HG03108 (cell line): ENCODE data around the gene KRT5.

Experiments used
- ATAC-seq: cut with Tn5 transposase; IDR thresholded peaks from one replicate; pipeline ENCODE4 v1.9.1; 2021; ENCODE audit warnings: moderate library complexity; ENCODE audit not compliant: unreplicated experiment

The KRT5 gene

GRCh38 chr12:52539083-52539820 lies 19.1 kb upstream of the KRT5 start:
- ATAC-seq: no peak

- ATAC-seq: no peak
Observed at GRCh38 chr12:52537101-52537500, 16.9 kb upstream of the KRT5 start.

DNA sequence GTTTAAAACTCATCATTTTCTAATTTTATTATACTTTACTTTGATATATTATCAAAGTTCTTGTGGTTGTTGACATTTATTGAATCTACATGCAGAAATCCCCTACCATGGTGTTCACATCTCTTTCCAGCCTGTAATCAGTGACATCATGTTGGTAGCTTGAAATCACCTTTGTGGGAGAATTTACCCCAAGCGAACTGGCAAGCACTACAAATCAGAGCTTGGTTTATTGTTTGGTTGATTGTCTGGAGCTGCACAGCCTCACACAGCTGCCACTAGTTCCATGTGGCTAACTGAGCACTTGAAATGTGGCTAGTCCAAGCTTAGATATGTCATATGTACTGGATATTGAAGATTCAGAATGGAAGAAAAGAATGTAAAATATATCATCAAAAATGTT lies 15.4 kb upstream of the KRT5 start:
- no peak for ATAC-seq

GRCh38 chr12:52534482-52534881 lies 14.3 kb upstream of the KRT5 start:
- ATAC-seq: no peak

GRCh38 chr12:52533686-52534470 lies 13.7 kb upstream of the KRT5 start:
- ATAC-seq: no peak

GRCh38 chr12:52532636-52533035 lies 12.4 kb upstream of the KRT5 start:
- no peak for ATAC-seq

GRCh38 chr12:52531566-52532300 lies 11.5 kb upstream of the KRT5 start:
- no peak for ATAC-seq

DNA sequence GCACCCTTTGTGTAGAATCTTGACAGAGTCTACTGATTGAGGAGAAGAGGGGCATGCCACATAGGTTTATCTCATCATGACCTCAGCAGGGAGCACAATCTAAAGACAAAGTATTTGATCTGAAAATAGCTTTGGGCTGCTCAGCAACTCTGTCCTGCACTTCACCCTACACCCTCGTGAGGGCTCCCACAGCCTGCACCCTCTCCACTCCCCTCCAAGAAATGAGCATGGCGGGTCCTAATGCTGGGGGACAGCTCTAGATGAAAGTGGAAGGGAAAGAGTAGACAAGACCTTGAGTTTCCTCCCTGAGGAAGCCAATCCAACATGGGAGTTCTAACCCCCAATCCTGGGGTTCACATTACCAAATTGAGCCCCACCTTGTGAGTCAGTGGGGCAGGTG lies 10.7 kb upstream of the KRT5 start:
- ATAC-seq: no peak

GRCh38 chr12:52530366-52530765 lies 10.2 kb upstream of the KRT5 start:
- no peak for ATAC-seq

- no peak for ATAC-seq
Observed at GRCh38 chr12:52529846-52530245, 9.7 kb upstream of the KRT5 start.

DNA sequence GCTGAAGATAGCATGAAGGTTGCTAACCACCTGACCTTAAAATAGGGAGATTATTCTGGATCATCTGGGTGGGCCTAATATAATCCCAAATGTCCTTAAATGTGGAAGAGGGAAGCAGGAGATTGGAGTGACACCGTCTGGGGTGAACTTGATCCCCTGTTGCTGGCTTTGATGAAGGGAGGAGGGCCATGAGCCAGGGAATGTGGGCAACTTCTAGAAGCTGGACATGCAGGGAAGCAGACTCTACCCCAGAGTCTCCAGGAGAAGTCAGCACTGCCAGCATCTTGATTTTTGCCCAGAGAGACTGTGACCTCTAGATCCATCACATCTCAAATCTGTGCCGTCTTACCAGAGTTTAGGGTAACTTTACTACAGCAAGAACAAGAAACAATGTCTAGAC lies 9.2 kb upstream of the KRT5 start:
- ATAC-seq: no peak

- no peak for ATAC-seq
Observed at GRCh38 chr12:52528641-52529143, 8.5 kb upstream of the KRT5 start.

DNA sequence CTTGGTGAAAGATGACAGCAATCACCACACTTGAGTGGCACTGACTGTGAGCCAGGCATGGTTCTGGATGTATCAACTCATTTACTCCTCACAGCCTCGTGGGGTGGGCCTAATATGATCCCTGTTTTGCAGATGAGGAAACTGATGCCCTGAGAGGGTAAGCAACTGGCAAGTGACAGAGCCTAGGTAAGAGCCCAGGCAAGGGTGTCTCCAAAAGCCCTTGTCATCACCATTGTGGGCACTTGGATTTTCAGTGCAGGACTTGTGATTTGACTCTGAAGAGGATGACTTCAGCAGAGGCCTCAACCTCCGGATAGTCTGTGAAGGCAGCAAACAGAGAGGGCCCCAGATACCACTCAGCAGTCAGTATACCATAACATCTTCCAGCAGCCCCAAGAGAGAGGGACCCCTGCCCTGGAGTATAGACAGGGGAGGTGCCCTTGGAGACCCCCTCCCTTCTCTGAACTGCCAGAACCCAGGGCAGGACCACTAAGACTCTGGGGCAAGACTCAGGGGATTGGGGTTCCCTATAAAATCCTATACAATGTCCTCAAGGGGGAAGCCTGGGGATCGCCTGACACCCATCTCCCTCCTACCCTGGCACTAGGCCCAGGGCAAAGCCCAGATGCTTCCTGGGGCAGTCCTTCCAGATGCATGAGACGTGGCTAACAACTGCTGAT lies 7.1 kb upstream of the KRT5 start:
- ATAC-seq: no peak

- ATAC-seq: no peak
Observed at GRCh38 chr12:52526511-52526951, 6.3 kb upstream of the KRT5 start.

- no peak for ATAC-seq
Observed at GRCh38 chr12:52525661-52526499, 5.7 kb upstream of the KRT5 start.

DNA sequence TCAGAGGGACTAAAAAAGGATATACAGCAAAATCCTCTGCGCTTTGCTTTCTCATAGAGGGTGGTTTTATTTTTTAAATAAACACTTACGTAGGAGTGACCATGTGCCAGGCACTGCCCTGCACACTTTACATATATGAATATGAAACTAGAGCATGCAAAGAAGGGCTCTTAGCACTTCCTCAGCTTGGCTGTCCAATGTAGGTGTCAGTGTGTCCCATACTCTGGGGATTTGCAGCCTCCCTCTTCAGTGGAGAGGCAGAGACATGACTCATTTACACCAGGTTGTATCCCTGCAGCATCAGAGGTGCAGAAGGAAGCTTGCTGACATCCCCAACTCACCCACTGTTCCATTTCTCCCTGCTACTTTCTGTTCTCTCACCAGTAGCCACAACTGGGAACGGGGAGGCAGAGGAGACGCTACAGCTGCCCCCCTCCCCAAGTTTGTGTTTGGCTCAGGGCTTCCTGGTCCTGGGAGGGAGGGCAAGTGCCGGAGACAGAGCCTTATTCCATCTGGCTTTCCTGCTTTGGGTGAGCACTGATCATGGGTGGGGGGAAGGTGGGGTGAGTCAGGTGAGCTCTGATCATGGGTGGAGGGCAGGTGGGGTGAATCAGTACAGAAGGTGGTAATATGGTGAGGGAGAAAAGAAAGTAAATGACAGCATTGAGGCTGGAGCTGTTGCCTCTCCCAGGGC lies 4.9 kb upstream of the KRT5 start:
- ATAC-seq: no peak

DNA sequence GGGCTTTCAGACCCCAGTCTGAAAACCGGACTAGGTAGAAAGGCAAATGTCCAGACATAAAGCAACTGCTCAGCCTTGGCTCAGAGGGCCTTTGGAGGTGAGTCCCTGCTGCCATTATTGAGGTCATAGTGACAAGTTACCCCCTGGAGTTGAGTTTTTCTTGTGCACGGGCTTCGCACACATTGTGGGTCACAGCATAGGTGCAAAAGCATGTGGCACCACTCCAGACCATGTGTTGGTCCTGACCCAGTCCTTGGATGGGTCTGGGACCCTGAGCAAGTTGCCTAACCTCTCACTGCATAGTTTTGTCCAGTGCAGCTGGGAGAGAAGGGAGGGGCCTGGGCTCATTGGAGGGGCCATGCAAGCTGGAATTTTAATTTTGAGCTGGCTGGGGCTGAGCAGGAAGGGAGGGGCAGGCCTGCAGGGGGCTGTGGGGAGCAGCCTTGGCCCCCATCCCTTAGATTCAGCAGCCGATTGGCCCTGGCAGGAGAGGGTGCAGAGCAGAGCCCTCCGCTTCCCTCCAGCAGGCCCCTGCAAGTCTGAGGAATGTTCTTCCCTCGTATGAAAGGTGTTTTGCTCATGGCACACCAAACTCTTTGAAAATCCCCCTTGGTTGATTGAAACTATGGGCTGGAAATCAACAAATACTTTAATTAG lies 4.2 kb upstream of the KRT5 start:
- no peak for ATAC-seq

GRCh38 chr12:52523824-52524223 lies 3.6 kb upstream of the KRT5 start:
- no peak for ATAC-seq
